Measurements from ENCODE around the gene PRKAG1.
"Not testable (repeated sequence)": the region's sequence is repeated elsewhere in the genome, so short reads cannot be mapped to it uniquely, and the experiment has no call there.

The PRKAG1 gene

DNA sequence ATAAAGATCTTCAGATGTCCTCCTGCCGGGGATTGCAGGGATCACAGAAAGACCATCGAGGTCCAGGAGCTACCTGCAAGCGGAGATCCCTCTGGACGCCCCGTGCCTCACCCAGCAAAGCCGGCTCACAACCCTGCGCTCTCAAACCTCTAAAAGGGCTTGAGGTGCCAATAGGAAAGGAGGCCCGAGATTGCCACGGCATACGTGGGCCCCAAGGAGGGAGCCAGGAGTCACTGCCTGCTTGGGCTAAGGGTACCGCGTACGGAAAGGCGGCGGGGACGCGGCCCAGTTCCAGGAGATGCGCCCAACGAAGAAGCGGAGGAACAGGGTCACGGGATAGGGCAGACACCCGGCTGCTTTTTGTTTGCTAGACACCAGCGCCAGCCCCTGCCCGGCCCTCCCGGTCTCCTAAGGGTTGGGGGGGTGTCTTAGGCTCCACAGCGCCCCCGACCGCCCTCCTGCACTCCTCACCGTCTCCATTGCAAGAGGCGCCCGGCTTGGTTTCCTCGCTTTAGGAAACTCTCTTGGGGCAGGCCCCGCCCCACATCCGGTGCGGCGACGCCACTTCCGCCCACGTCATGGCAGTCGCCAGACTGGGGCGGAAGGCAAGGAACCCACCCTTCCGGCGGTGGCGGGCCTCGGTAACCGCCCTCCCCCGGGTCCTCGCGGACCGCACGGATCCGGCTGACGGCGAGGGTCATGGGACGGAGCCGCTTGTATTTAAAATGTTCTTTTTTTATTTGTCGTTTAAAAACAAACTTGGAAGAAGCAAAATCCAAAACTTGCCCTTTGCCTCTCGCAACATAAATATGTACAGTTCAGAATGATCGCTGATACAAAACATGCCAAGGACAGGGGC lies at the start of gene PRKAG1:
Gene PRKAG1 (minus strand): TSS at position 516 of the 859 bp plus-strand sequence. CDS start 36 bp downstream, at position 480.
- peak; percentile 98 for DNase-seq

DNA sequence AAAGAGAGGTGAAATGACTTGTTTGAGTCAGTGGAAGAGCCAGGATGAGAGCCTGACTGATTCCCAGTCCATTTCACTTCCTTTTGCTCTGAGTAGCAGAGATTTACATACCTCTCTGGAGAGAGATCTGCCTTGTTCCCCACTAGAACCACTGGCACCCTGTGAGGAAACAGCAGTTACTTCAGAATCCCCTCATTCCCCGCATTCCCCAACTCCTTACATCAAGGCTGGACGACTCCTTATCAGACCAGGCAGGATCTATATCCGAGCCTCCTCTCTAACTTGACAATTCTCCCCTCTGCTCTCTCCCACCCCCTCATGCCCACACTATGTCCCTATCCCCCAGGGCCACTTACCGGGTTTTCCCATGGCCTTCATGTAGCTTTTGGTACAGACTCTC lies 47.5 kb upstream of the PRKAG1 start:
- no peak for DNase-seq

DNA sequence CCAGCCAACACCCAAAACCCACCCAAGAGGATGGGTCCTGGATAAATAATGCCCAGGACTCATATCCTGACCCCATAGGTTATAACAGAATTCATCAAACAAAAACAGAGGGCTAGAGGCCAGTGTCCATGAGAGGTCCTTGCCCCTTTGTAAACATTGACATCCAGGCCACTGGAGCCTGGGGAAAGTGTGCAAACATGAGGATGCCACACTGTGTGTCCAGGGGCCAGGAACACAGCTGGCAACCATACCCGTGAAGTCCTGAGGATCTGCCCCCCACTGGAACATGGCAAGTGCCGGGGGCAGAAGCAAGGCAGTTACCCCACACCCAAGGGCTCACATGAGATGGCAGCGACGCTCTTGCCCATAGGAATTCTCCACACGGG lies 46.2 kb upstream of the PRKAG1 start:
- no peak for DNase-seq

DNA sequence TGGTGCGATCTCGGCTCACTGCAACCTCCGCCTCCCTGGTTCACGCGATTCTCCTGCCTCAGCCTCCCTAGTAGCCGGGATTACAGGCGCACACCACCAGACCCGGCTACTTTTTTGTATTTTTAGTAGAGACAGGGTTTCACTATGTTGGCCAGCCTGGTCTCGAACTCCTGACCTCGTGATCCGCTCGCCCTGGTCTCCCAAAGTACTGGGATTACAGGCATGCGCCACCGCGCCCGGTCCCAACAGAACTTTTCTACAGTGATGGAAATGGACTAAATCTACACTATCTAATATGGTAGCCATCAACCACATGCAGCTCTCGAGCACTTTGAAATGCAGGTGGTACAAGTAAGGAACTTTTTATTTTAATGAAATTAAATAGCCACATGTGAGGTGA lies 43.3 kb upstream of the PRKAG1 start:
- not testable (repeated sequence) for DNase-seq

DNA sequence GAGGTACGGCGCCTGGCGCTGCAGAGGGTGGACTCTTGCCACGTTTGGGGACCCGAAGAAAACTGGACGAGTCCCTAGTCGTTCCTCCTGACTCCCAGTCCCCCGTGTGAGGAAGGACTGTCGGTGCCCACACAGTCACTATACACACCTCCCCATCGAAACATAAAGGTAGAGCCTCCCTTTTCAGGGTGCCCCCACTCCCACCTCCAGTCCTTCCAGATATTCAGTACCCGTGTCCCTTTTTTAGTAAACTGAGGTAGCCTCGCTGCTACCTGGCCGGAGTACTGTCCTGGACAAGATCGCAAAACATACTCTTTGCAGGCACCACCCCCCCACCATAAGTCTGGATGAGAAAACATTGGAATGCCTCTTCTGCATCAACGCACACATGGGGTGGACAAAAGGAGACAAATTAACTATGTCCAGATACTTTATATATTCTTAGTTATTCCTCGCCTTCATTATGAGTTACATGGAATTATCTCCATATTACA lies 42.6 kb upstream of the PRKAG1 start:
- no peak for DNase-seq

DNA sequence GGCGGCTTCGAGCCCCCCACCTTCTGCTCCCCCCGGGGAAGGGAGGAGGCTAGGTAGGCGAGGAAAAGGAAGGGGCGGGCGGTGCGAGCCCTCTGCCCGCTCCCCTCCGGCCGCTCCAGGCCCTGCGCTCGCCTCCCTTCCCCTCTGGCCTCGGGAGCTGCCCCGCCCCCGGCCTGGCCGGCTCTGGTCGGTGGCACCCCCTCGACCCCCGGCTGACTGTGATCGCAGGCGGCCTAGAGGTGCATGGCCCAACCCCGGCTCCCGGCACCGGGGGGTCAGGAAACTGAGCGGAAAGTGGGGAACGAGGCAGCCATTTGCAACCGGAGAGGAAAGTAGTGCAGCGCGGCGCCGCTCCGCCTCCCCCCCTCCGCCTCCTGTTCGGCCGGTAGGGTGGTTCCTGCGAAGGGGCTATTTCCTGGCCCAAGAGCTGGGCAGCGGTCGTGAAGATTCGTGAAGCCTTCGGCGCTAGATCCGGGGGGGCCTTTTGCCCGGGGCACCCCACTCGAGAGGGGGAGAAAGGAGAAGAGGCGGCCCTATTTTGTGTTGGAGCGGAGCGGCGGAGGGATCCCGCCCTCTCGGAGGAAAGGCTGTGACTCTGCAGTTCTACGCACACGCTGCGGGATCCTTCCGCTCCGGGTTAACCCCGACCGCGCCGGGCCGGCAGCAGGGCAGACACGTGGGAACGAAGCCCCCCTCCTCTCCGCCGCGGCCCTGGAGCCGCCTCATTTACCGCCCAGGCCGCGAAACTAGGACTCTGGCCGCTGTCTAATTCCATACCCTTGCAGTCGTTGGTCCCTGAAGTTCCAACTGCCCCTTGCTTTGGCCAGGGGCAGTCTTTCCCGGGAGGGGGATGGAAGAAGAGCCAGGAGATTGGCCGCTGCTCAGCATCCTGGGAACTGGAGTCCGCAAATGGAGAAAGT lies 41.9 kb upstream of the PRKAG1 start, which contains the start of gene KMT2D:
Gene KMT2D (minus strand): TSS at position 558 of the 920 bp plus-strand sequence. CDS start 5,470 bp downstream, outside the sequence.
- peak; percentile 97 for DNase-seq

DNA sequence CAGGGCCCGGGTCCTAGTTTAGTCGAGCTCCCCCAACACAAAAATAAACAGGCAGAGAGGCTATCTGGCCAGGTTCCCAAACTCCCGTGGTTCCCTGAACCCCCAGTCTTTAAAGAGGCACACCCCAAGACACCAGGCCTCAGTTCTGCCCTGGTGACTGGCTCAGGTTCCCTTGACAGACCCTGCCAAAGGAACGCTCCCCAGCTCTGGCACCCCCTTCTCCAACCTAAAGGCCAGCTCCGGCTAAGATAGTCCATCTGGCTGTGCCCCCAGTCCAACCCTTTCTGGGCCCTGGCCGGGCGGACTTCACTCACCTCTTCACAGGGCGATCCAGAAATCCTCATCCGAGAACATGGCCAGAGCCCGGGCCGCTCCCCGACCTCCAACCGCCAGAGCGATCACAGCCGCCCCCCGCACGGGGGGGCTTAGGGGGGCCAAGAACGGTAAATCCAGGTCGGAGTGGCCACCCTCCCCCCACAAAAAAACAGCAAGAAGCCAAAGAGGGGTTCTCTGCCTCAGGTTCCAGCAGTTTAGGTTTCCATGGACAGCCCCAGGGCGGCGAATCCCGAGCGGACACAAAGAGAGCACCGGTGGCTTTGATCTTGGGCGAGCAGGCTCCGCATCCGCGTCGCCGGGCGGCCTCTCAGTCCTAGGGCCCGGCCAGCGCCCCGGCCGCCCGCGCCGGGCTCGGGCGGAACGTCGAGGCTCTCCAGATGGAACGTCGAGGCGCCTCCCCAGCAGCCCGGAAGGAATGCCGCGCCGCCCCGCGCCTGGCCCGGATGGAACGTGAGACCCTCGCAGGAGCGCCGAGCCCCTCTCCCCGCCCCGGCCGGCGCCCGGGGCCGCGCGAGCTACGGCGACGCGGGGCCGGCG lies 41.0 kb upstream of the PRKAG1 start:
- DNase-seq: peak; percentile 65

DNA sequence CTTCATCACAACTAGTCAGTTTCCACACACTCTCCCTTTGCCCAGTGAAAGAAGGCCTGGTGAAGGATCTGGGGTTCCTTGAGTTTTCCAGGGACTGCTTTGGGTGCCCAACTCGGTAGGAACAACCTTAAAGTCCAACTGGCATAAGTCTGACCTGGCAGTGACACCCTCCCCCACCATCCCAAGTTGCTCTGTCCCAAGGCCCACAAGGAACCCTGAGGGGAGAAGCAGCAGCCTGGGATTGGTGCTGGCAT lies 40.4 kb upstream of the PRKAG1 start:
- DNase-seq: no peak

DNA sequence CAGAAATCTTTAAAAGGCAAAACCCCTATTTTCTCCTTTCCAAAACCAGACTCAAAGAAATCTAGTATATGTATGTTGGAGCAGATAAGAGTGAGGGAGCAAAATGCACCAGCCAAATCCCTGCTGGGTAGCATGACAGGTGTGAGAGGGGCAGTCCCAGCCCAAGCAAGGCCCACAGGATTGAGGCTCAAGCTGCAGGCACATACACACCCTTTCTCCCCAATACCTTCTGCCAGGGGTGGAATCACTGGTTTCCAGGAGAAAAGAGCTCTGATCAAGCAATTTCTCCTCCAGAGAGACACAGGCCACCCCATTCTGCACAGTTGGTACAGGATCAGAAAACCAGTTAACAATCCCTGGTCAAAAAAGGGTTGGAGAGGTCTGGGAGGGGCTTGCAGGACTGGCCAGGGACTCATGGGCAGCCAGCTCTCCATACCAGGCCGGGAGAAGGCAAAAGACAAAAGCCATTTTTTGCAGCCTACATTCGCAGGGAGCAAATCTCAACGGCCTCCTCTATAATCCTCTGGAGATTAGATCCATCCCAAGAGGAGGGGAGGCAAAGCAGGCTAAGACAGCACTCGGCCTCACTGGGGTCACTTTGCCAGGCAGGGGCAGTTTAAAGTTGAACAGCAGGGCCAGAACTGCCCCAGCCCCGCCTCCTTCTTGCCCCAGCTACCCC lies 39.9 kb upstream of the PRKAG1 start:
- DNase-seq: no peak

DNA sequence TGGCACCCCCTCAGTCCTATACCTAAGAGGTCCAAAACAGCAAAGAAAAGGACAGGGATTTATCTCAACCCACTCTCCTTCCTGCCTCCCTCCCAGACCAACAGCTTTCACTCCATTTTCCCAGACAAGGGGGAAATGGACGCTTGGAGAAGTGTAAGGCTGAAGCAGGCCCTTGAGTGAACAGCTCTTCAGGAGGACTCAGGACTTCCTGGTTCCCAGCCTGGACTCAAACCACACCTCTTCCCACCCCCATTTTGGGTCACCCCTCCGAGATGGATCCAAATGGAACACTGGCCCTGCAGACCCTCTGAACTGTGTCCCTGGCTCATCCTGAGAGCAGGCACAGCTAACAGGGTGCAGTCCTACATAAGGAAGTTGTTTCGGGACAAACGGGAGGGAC lies 39.3 kb upstream of the PRKAG1 start:
- peak; percentile 40 for DNase-seq

DNA sequence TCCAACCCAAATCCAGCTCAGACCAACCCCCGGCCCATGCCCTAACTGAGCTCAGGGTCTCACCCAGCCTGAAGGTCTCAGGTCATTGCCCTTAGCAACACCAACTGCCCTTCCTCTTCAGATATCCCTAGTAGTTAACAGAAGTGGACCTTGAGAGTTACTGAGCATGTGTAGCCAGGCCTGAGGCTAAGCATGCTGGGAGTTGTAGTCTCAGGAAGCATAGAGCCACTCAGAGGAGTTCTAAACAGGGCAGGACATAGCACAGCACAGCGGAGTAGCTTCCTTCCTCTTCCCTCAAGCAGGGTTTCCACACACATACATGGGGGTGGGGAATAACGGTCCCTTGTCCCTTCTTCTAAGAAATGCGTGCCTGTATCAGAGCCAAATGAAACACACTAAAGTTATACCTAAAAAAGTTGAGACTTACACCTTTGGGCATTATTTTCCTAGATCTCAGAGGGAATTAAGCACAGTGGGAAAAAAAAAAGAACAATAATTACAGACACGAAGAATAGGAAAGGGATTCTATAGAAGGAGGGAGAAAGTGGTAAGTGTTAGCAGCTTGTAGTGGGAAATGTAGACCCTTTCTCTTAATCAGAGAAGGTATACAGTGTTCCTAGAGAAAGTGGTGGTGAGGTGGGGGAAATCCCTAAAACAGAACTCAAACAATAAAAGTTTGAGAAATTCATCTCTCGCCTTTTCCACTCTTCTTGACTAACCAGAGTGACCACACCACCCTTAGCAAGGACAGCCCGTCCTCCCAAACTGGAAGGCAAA lies 37.6 kb upstream of the PRKAG1 start:
- peak; percentile 94 for DNase-seq

DNA sequence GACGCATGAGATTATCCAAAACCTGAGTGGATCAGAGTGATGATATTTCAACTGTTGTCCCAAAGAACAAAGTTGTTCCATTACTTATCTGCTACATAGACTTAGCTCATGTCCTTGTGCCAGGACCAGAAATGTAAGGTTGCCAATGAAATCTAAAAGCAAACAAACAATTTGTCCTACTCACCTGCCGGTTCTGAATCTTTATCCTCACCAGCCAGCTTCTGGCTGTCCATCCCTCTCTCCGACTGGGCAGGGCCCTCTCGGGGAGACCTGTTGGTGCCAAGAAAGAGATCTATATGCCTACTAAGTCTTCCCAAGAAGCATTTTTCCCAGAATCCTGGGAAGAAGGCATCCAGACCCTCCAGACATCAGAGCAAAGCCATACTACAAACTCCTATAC lies 36.5 kb upstream of the PRKAG1 start:
- DNase-seq: no peak

DNA sequence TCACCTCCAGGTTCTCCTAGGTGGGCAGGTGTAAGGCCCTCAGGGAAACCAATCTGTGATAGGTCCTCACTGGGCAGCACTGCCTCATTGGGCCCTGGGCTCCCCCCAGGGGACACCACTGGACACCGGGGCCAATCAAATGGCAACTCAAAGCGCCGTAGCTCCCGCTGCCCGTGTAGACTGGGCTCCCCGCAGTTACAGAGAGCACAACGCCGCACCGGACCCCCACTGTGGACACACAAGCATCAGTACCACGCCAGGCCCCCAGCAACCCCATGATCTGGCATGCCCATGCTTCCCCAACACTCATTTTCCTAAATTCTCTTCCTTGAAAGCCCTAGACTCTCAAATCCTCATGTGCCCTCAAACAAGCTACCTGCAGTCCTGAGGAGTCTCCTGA lies 35.9 kb upstream of the PRKAG1 start:
- DNase-seq: no peak

DNA sequence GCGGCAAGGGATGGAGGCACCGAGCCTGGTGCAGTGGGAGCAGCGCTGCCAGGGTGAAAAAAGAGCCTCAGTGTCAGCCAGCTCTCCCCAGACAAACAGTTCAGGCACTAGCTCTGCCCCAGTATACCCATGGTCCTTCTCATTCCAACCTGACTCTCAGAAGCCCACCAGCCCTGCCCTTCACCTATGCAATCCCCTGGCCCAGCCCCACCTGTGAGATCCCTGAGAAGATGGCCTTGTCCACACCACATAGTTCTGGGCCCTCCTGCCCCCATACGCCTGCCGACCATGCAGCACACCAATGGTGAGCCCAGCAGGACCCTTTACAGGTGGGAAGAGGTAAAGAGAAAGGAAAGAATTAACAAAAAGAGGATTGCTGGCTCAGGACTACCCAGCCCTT lies 35.5 kb upstream of the PRKAG1 start:
- no peak for DNase-seq

DNA sequence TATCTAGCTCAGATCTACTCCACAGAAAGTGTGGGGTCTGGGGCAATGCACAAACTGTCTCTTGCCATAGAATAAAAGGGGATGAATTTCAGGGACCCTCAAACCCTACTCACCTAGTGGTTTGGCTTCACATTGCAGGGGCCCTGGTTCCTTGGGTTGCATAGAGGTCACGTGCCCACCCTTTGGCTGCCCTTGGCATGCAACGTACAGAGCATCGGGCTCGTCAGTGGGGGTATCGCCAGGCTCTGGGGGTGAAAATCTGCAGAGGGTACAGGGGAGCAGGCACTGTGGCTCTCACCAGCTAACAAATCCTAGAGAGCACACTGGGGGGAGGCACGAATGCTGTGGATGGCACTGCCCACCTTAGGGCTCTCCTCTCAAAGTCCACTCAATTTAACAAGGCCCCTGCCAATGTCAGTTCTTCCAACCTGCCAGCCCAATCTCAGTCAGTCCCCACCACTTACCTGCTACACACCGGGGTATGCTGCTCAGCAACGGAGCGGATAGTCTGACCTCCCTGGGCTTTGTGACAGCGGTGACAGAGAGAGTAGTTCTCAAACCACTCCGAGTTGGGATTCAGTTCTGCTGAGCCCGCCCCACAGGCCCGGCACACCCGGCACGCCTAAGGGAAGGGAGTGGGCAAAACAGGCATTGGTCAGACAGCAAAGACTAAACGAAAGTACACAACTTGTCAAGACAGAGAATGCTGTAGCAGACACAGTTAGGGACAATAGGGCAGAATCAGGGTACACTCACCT lies 34.1 kb upstream of the PRKAG1 start:
- no peak for DNase-seq

DNA sequence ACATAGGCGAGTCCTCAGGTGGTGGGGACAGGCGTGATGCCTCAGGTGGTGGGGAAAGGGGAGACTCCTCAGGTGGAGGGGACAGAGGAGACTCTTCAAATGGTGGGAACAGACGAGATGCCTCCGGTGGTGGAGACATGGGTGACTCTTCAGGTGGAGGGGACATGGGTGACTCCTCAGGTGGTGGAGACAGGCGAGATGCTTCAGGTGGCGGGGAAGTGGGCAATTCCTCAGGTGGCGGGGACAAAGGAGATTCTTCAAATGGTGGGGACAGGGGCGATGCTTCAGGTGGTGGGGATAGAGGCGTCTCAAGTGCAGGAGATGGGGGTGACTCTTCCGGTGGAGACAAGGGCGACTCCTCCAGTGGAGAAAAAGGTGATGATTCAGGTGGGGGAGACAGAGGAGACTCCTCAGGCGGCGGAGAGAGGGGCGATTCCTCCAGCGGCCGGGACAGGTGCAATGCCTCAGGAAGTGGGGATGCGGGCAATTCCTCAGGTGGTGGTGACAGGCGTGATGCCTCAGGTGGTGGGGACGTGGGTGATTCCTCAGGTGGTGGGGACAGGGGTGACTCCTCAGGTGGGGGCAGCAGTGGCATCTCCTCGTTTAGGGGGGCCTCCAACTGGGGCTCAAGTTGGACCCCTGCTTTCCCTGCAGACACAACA lies 33.3 kb upstream of the PRKAG1 start:
- no peak for DNase-seq

DNA sequence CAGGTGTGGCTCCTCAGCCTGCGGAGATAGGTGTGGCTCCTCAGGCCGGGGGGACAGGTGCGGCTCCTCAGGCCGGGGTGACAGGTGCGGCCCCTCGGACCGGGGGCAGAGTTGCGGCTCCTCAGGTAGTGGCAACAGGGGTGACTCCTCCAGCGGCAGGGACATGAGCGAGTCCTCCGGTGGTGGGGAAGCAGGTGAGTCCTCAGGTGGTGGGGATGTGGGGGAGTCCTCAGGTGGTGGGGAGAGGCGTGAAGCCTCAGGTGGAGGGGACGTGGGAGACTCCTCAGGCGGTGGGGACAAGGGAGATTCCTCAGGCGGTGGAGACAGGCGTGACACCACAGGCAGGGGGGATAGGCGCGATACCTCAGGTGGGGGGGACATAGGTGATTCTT lies 32.8 kb upstream of the PRKAG1 start:
- no peak for DNase-seq

DNA sequence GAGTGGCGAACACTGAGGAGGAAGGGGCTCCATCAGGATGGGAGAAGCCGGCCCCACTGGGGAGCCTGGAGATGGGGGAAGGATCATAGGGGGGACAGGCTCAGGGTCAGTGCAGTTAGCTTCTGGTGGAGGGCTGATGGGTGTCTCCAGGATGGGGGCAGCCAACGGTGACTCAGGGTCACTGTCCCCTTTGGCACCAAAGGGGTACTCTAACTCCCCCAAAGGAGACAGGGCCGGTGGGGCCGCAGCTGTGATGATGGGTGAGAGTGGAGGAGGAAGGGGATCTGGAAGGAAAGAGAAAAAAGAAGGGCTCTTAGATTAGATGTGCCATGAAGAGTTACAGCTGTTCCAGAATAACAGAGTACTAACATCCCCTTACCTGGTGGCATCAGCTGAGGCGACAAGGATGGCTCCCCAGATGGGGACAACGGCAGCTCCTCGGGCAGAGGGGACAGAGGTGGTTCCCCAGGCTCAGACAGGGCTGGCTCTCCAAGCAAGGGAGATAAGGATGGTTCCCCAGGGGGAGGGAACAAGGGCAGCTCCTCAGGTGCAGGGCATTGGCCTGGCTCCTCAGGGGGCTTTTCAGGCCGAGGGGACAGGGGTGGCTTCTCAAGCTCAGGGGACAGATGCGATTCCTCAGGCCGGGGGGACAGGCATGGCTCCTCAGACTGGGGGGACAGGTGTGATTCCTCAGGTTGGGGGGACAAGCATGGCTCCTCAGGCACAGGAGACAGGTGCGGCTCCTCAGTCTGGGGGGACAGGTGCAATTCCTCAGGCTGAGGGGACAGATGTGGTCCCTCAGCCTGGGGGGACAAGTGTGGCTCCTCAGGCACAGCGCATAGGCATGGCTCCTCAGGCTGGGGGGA lies 32.2 kb upstream of the PRKAG1 start:
- no peak for DNase-seq

All from hematopoietic multipotent progenitor cell treated with erythropoietin and hydrocortisone succinate and interleukin-3 and kit ligand, for 6 days (in vitro differentiated cells).